ENCODE data around the gene WDR88.
"Not testable (repeated sequence)": the region's sequence is repeated elsewhere in the genome, so short reads cannot be mapped to it uniquely, and the experiment has no call there.

Gene WDR88

GRCh38 chr19:33111587-33111986 is 20.3 kb upstream of the WDR88 start:
- intact Hi-C loops (cut with micrococcal nuclease), result loop anchor here (10.0 kb wide), 1 partner anchor 137 kb away; the partner anchor contains the start of genes CEP89 and FAAP24
- H3K27ac Mint-ChIP-seq, result no peak overlapping the region
- no peaks in the 10 kb centered on the region for H3K4me1 Mint-ChIP-seq (ENCODE audit: low read depth)
- H3K27me3 Mint-ChIP-seq, result no peaks in the 10 kb centered on the region
- no peaks in the 10 kb centered on the region for H3K9me3 Mint-ChIP-seq
- H3K4me3 Mint-ChIP-seq, result no peak overlapping the region
- peaks cover 98% of the 10 kb centered on the region for H3K36me3 Mint-ChIP-seq (ENCODE audit: low read depth)

DNA sequence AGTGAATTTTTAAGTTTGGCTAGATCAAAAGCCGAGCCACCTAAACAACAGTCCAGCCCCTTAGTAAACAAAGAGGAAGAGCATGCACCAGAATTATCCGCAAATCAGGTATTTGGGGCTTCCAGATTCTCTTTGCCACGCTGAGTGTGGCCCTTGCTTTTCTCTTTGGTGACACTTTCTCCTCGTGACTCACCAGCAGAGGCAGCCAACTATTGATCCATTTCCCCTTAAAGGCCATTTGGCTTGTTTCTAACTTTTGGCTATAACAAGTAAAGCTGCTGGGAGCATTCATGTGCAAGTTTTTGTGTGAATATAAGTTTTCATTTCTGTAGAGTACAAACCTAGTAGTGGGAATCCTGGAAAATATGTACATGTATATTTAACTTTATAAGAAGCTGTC is 17.6 kb upstream of the WDR88 start:
- H3K27ac Mint-ChIP-seq, result no peak overlapping the region
- H3K27me3 Mint-ChIP-seq, result no peaks in the 10 kb centered on the region
- no peaks in the 10 kb centered on the region for H3K4me1 Mint-ChIP-seq (ENCODE audit: low read depth)
- H3K36me3 Mint-ChIP-seq (ENCODE audit: low read depth), result peaks cover 98% of the 10 kb centered on the region
- no peaks in the 10 kb centered on the region for H3K9me3 Mint-ChIP-seq
- intact Hi-C loops (cut with micrococcal nuclease), result loop anchor here (10.0 kb wide), 1 partner anchor 140 kb away; the partner anchor contains the start of genes CEP89 and FAAP24
- H3K4me3 Mint-ChIP-seq, result no peak overlapping the region

DNA sequence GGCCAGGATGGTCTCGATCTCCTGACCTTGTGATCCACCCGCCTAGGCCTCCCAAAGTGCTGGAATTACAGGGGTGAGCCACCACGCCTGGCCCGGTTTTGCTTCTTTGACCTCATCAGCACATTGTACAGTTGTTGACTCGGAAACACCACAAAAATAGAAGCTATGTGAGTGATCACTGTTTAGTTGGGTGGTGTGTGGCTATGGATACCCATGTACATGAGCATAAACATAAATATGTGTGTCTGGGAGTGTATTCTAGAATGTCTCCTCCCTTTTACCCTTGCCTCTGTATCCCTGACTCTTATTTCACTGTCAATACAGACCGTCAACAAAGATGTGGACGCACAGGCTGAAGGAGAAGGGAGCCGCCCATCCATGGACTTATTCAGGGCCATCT is 14.4 kb upstream of the WDR88 start:
- no peak overlapping the region for H3K27ac Mint-ChIP-seq
- H3K36me3 Mint-ChIP-seq (ENCODE audit: low read depth), result peaks cover 92% of the 10 kb centered on the region
- H3K27me3 Mint-ChIP-seq, result no peaks in the 10 kb centered on the region
- no peaks in the 10 kb centered on the region for H3K4me1 Mint-ChIP-seq (ENCODE audit: low read depth)
- no peak overlapping the region for H3K4me3 Mint-ChIP-seq
- H3K9me3 Mint-ChIP-seq, result no peaks in the 10 kb centered on the region
- intact Hi-C loops (cut with micrococcal nuclease), result loop anchor here (10.0 kb wide), 1 partner anchor 143 kb away; the partner anchor contains the start of genes CEP89 and FAAP24

GRCh38 chr19:33118643-33119042 is 13.3 kb upstream of the WDR88 start:
- Mint-ChIP-seq H3K4me3 (no peak overlapping the region), H3K27ac (no peak overlapping the region), H3K4me1 (ENCODE audit: low read depth) (no peaks in the 10 kb centered on the region), H3K36me3 (ENCODE audit: low read depth) (peaks cover 87% of the 10 kb centered on the region), H3K9me3 (no peaks in the 10 kb centered on the region), H3K27me3 (no peaks in the 10 kb centered on the region)
- intact Hi-C loops (cut with micrococcal nuclease), result loop anchor here (10.0 kb wide), 1 partner anchor 144 kb away; the partner anchor contains the start of genes CEP89 and FAAP24

DNA sequence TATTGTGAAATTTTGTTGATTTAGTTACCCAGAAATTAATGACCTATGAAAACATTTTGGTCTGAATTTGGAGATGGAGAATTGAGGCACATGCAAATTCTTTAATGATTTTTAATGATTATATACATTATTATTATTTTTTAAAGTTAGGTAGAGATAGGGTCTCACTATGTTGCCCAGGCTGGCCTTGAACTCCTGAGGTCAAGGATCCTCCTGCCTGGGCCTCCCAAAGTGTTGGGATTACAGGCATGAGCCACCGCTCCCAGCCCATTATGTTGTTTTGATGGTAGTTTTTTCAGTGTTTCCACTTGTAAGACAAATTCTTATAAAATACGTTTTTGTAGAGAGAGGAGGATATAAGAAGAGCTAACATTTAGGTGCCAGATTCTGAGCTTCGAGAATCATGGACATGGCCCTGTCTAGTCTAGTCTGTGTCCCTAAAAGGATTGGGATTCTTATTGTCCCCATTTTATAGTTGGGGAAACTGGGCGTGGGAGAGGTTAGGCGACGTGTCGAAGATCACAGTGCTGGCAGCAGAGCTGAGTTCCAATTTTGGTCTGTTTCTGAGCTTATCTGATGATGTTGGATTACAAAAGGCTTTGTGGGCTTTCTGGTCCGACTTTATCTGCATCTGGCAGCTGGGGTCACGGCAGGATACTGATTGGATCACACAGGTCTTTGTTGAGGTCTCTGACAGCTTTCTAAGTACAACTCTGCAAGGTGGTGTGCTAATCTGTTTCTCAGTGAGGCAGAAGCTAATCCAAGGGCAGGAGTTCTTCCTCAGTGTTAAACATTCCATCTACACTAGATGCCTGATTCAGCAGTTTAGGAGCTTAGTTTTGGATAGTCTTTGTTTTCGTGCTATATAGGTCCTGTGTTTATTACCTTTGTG is 7.5 kb upstream of the WDR88 start:
- Mint-ChIP-seq H3K27ac (no peak overlapping the region), H3K36me3 (ENCODE audit: low read depth) (peaks cover 87% of the 10 kb centered on the region), H3K4me1 (ENCODE audit: low read depth) (no peaks in the 10 kb centered on the region), H3K4me3 (no peak overlapping the region), H3K9me3 (no peaks in the 10 kb centered on the region), H3K27me3 (no peaks in the 10 kb centered on the region)
- intact Hi-C loops (cut with micrococcal nuclease), result loop anchor here (10.0 kb wide), 1 partner anchor 60 kb away; no protein-coding TSS in a partner anchor

DNA sequence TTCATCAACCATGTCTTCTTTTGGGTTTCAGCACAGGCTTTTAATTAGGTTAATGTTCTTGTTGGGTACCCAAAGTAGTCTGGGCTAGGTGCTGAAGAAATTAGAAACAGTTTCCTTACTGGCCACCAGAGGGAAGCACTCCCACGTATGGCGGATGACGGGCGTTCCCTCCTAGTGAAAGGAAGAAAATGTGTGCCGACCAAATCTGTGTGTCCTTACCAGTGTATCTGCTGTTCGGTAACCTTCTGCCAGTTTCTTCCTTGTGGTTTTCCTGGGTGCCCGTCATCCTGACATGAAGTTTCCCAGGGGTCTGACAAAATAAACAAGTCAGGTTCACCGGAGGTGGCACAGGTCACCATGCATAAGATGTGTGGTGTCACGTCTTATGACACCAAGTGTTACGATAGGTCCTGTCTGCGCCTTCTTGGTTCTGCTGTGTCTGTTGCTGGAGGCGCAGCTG is 6.0 kb upstream of the WDR88 start:
- H3K27ac Mint-ChIP-seq, result no peak overlapping the region
- no peaks in the 10 kb centered on the region for H3K27me3 Mint-ChIP-seq
- H3K36me3 Mint-ChIP-seq (ENCODE audit: low read depth), result peaks cover 95% of the 10 kb centered on the region
- H3K9me3 Mint-ChIP-seq, result no peaks in the 10 kb centered on the region
- H3K4me3 Mint-ChIP-seq, result no peak overlapping the region
- intact Hi-C loops (cut with micrococcal nuclease), result loop anchor here (1.0 to 10.0 kb wide), 2 partner anchors 59 to 281 kb away; no protein-coding TSS in a partner anchor
- H3K4me1 Mint-ChIP-seq (ENCODE audit: low read depth), result no peaks in the 10 kb centered on the region

DNA sequence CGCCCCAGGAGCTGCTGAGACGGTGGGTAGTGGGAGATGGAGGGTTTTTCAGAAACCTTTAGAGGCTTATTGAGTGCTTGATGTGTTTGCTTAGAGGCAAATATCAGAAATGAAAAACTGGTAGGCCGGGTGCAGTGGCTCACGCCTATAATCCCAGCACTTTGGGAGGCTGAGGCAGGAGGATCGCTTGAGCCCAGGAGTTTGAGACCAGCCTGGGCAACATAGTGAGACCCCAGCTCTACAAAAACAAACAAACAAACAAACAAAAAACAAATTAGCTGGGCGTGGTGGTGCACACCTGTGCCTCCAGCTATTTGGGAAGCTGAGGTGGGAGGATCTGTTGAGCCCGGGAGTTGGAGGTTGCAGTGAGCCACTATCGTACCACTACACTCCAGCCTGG is 5.2 kb upstream of the WDR88 start:
- H3K27ac Mint-ChIP-seq; H3K4me1 Mint-ChIP-seq (ENCODE audit: low read depth); H3K27me3 Mint-ChIP-seq; H3K9me3 Mint-ChIP-seq; H3K4me3 Mint-ChIP-seq: not testable (repeated sequence)
- intact Hi-C loops (cut with micrococcal nuclease), result loop anchor here (1.0 to 10.0 kb wide), 2 partner anchors 58 to 281 kb away; no protein-coding TSS in a partner anchor
- peaks cover 95% of the 10 kb centered on the region for H3K36me3 Mint-ChIP-seq (ENCODE audit: low read depth)

- H3K27me3 Mint-ChIP-seq, result peaks cover 10% of the 10 kb centered on the region
- intact Hi-C loops (cut with micrococcal nuclease), result loop anchor here (10.0 kb wide), 1 partner anchor 55 kb away; no protein-coding TSS in a partner anchor
- H3K4me1 Mint-ChIP-seq (ENCODE audit: low read depth), result no peaks in the 10 kb centered on the region
- no peak overlapping the region for H3K27ac Mint-ChIP-seq
- no peak overlapping the region for H3K4me3 Mint-ChIP-seq
- H3K9me3 Mint-ChIP-seq, result no peaks in the 10 kb centered on the region
- peaks cover 73% of the 10 kb centered on the region for H3K36me3 Mint-ChIP-seq (ENCODE audit: low read depth)
These were observed 2.0 kb upstream of the WDR88 start for GRCh38 chr19:33129901-33130300.

DNA sequence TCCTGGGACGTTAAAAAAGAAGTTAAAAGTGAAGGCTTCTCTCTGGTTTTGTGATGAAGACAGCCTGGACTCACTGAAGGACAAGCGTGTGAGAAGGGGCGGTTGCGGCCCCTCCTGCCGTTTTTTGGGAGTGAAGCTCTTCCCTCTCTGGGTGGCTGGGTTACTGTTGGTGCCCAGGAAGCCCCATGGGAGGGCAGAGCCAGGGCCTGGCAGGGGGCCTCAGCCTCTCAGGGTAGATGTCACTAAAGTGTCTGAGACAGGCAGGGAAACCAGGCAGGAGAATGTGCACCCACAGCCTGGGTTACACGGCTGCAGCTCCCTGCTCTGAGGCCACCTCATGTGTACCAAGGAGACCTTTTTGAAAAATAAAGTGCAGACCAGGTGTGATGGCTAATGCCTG is 1.5 kb upstream of the WDR88 start:
- intact Hi-C loops (cut with micrococcal nuclease), result no loop called here
- H3K36me3 Mint-ChIP-seq (ENCODE audit: low read depth), result peaks cover 68% of the 10 kb centered on the region
- no peaks in the 10 kb centered on the region for H3K9me3 Mint-ChIP-seq
- no peak overlapping the region for H3K27ac Mint-ChIP-seq
- peaks cover 15% of the 10 kb centered on the region for H3K27me3 Mint-ChIP-seq
- no peaks in the 10 kb centered on the region for H3K4me1 Mint-ChIP-seq (ENCODE audit: low read depth)
- no peak overlapping the region for H3K4me3 Mint-ChIP-seq

- Mint-ChIP-seq H3K4me3 (no peak overlapping the region), H3K36me3 (ENCODE audit: low read depth) (peaks cover 48% of the 10 kb centered on the region), H3K27me3 (peaks cover 24% of the 10 kb centered on the region), H3K4me1 (ENCODE audit: low read depth) (no peaks in the 10 kb centered on the region), H3K27ac (no peak overlapping the region), H3K9me3 (no peaks in the 10 kb centered on the region)
- intact Hi-C loops (cut with micrococcal nuclease), result no loop called here
These were observed 511 bp downstream of the WDR88 start for GRCh38 chr19:33132425-33132824.

GRCh38 chr19:33133438-33134031 is 1.6 kb downstream of the WDR88 start:
- H3K27me3 Mint-ChIP-seq, result peaks cover 24% of the 10 kb centered on the region
- H3K4me1 Mint-ChIP-seq (ENCODE audit: low read depth), result no peaks in the 10 kb centered on the region
- peaks cover 37% of the 10 kb centered on the region for H3K36me3 Mint-ChIP-seq (ENCODE audit: low read depth)
- no peaks in the 10 kb centered on the region for H3K9me3 Mint-ChIP-seq
- intact Hi-C loops (cut with micrococcal nuclease), result no loop called here
- no peak overlapping the region for H3K27ac Mint-ChIP-seq
- H3K4me3 Mint-ChIP-seq, result no peak overlapping the region

- Mint-ChIP-seq H3K27ac (no peak overlapping the region), H3K4me1 (ENCODE audit: low read depth) (no peaks in the 10 kb centered on the region), H3K27me3 (peaks cover 26% of the 10 kb centered on the region), H3K9me3 (no peaks in the 10 kb centered on the region), H3K4me3 (peak overlapping the region; percentile 34), H3K36me3 (ENCODE audit: low read depth) (peaks cover 26% of the 10 kb centered on the region)
- intact Hi-C loops (cut with micrococcal nuclease), result no loop called here
These were observed 2.7 kb downstream of the WDR88 start for GRCh38 chr19:33134571-33135041.

GRCh38 chr19:33139165-33139564 is 7.3 kb downstream of the WDR88 start:
- Mint-ChIP-seq H3K27me3 (peaks cover 23% of the 10 kb centered on the region), H3K27ac (no peak overlapping the region), H3K4me3 (no peak overlapping the region), H3K9me3 (no peaks in the 10 kb centered on the region), H3K36me3 (ENCODE audit: low read depth) (no peaks in the 10 kb centered on the region), H3K4me1 (ENCODE audit: low read depth) (peaks cover 6% of the 10 kb centered on the region)
- intact Hi-C loops (cut with micrococcal nuclease), result no loop called here

DNA sequence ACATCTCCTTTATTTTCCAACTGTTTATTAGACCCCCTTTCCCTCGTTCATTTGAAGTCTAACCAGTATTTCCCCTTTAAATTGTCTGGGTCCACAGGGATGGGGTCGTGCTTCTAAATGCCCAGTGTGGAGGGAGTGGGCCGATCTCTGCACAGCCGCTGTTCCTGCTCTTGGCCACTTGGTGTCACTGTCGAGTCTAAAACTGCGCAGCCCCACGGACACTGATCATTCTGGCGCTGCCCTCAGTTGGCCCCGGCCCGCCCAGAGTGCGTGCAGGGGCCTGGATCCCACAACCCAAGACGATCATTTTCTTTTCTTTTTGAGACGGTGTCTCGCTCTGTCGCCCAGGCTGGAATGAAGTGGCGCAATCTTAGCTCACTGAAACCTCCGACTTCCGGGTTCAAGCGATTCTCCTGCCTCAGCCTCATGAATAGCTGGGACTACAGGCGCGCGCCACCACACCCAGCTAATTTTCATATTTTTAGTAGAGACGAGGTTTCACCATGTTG is 12.0 kb downstream of the WDR88 start:
- no peaks in the 10 kb centered on the region for H3K36me3 Mint-ChIP-seq (ENCODE audit: low read depth)
- H3K27me3 Mint-ChIP-seq, result peaks cover 7% of the 10 kb centered on the region
- H3K4me3 Mint-ChIP-seq, result peak overlapping the region; percentile 54
- no peaks in the 10 kb centered on the region for H3K9me3 Mint-ChIP-seq
- intact Hi-C loops (cut with micrococcal nuclease), result loop anchor here (2.0 to 5.0 kb wide), 3 partner anchors 33 to 628 kb away; no protein-coding TSS in a partner anchor
- H3K4me1 Mint-ChIP-seq (ENCODE audit: low read depth), result peaks cover 14% of the 10 kb centered on the region
- peak overlapping the region; percentile 35 for H3K27ac Mint-ChIP-seq
